K562 (cell line): ENCODE data around the gene CCDC106. TPM values are rescaled to one million over a fixed set of nuclear protein-coding genes. Genes with fewer than 3 reads are reported as not detected.

Source experiments
- BCL6 ChIP-seq: fragments of 250-450 bp; sonication (Bioruptor Pico); IDR thresholded peaks from 2 replicates; pipeline ENCODE4 v1.4.0; 2020
- BRCA1 ChIP-seq, 2 experiments: fragments of 450-650 bp in 1 of 2; sonication (generic) in 1 of 2; formaldehyde crosslinking in 1 of 2; IDR thresholded peaks; 2 replicates each; pipeline versions ENCODE4 v1.5.0 to v1.6.1; 2017 to 2020; ENCODE audit warnings: mild to moderate bottlenecking in 1 of 2, missing genetic modification reagents in 1 of 2
- CBX3 ChIP-seq, 2 experiments: IDR thresholded peaks; 1 replicate in 1 of 2; 2 replicates in 1 of 2; pipeline ENCODE4 v1.6.1; 2012; ENCODE audit warnings: inconsistent platforms in 2 of 2, low read length in 2 of 2, borderline replicate concordance in 1 of 2, control low read depth in 1 of 2
- ETS2 ChIP-seq: IDR thresholded peaks from 2 replicates; pipeline ENCODE4 v1.6.1; 2016; ENCODE audit warnings: borderline replicate concordance, missing genetic modification characterization, mild to moderate bottlenecking, moderate library complexity, missing compliant biosample characterization; ENCODE audit not compliant: poor library complexity, severe bottlenecking
- HES1 ChIP-seq: fragments of 450-650 bp; IDR thresholded peaks from 2 replicates; pipeline ENCODE4 v1.6.1; 2016; ENCODE audit warnings: low read depth, mild to moderate bottlenecking, moderate library complexity
- IFI16 ChIP-seq: fragments of 250-450 bp; sonication (Bioruptor Pico); IDR thresholded peaks from 2 replicates; pipeline ENCODE4 v2.1.2; 2022; ENCODE audit warnings: mild to moderate bottlenecking, inconsistent platforms
- MAFK ChIP-seq: IDR thresholded peaks from 2 replicates; pipeline ENCODE4 v1.6.1; 2011; ENCODE audit warnings: low read length, improper control_type of control experiment
- NEUROD1 ChIP-seq: fragments of 150-350 bp; IDR thresholded peaks from 2 replicates; pipeline ENCODE4 v1.6.1; 2014; ENCODE audit warnings: borderline replicate concordance, low read length, low read depth; ENCODE audit not compliant: partially characterized antibody
- RFX5 ChIP-seq: IDR thresholded peaks from 2 replicates; pipeline ENCODE4 v1.6.1; 2011; ENCODE audit warnings: low read depth, mild to moderate bottlenecking, improper control_type of control experiment, low read length
- RNF2 ChIP-seq: sonication (generic); IDR thresholded peaks from 2 replicates; pipeline ENCODE4 v1.6.1; 2016
- STAT5B ChIP-seq: fragments of 250-450 bp; sonication (Bioruptor Pico); IDR thresholded peaks from 2 replicates; pipeline ENCODE4 v1.8.0; 2021; ENCODE audit warnings: mild to moderate bottlenecking, inconsistent platforms
- TBP ChIP-seq: optimal IDR thresholded peaks from 2 replicates; pipeline ENCODE3; 2011; ENCODE audit warnings: low read depth, low read length, improper control_type of control experiment
- TCF7L2 ChIP-seq: fragments of 150-350 bp; IDR thresholded peaks from 2 replicates; pipeline ENCODE4 v1.6.1; 2016; ENCODE audit warnings: low read depth, mild to moderate bottlenecking, low read length, moderate library complexity
- VEZF1 ChIP-seq: fragments of 200-800 bp; sonication (Bioruptor generic); IDR thresholded peaks from 2 replicates; pipeline ENCODE4 v1.6.1; 2017; ENCODE audit warnings: missing genetic modification characterization, missing compliant biosample characterization
- YBX1 ChIP-seq: fragments of 450-650 bp; IDR thresholded peaks from 2 replicates; pipeline ENCODE4 v1.7.1; 2016; ENCODE audit warnings: mild to moderate bottlenecking
- ZFX ChIP-seq: sonication (generic); formaldehyde crosslinking; IDR thresholded peaks from 2 replicates; pipeline ENCODE4 v1.8.0; 2022; ENCODE audit warnings: mild to moderate bottlenecking, missing genetic modification reagents, moderate library complexity
- ZKSCAN1 ChIP-seq: fragments of 150-350 bp; IDR thresholded peaks from 2 replicates; pipeline ENCODE4 v1.6.1; 2016; ENCODE audit warnings: low read depth, low read length
- ZNF778 ChIP-seq: fragments of 450-650 bp; formaldehyde crosslinking; IDR thresholded peaks from 2 replicates; pipeline ENCODE4 v1.4.0; 2020; ENCODE audit warnings: mild to moderate bottlenecking, moderate library complexity
- polyA plus RNA-seq, 8 experiments: library from polyadenylated mRNA; depleted of rRNA in 4 of 8; stranded (reverse) in 5 of 8; unstranded in 3 of 8; fragments of >200 nt; fragmentation: Nextera tagmentation in 2 of 8; fragmentation: Illumina TruSeq in 1 of 8; extraction: Ambion mirVana in 2 of 8; extraction: Trizol in 1 of 8; gene quantifications; 2 replicates each; pipeline versions ENCODE4 v1.2.1 to v1.2.3, GENCODE V29; 2011 to 2014; ENCODE audit warnings: inconsistent platforms in 1 of 8, missing spikeins in 1 of 8
- total RNA-seq, 7 experiments: library from RNA; depleted of rRNA in 6 of 7; stranded (reverse); fragments of >200 nt in 6 of 7; fragmentation: Illumina TruSeq in 2 of 7; extraction: Trizol in 2 of 7; gene quantifications; 2 replicates each; pipeline versions ENCODE4 v1.2.1 to v1.2.3, GENCODE V29; 2011 to 2021; ENCODE audit warnings: low replicate concordance in 1 of 7
- TF ChIP-seq, protein P1 (sequence below): fragments of 250-450 bp; sonication (Bioruptor Pico); IDR thresholded peaks from 2 replicates; pipeline ENCODE4 v1.8.0; 2022; ENCODE audit warnings: moderate library complexity, mild to moderate bottlenecking, inconsistent platforms
- TF ChIP-seq, protein P2 (sequence below): fragments of 450-650 bp; conservative IDR thresholded peaks from 2 replicates; pipeline ENCODE4 v1.6.1; 2016; ENCODE audit warnings: missing genetic modification characterization, low read depth, mild to moderate bottlenecking, missing compliant biosample characterization, moderate library complexity
- TF ChIP-seq, protein P3 (sequence below): fragments of 450-650 bp; formaldehyde crosslinking; conservative IDR thresholded peaks from 2 replicates; pipeline ENCODE4 v1.4.0; 2022; ENCODE audit warnings: mild to moderate bottlenecking, missing genetic modification characterization

Gene CCDC106
- total and polyA plus RNA-seq, 9 of the 15 experiments (the other 6 are each of a cell fraction or from before 2014, with no cell fraction given), result 0.10 to 27.5 (median 15.0) TPM; not detected in 1

- no peak for TF ChIP-seq VEZF1 (CRISPR knock-in tag)
- TF ChIP-seq, protein P1, sequence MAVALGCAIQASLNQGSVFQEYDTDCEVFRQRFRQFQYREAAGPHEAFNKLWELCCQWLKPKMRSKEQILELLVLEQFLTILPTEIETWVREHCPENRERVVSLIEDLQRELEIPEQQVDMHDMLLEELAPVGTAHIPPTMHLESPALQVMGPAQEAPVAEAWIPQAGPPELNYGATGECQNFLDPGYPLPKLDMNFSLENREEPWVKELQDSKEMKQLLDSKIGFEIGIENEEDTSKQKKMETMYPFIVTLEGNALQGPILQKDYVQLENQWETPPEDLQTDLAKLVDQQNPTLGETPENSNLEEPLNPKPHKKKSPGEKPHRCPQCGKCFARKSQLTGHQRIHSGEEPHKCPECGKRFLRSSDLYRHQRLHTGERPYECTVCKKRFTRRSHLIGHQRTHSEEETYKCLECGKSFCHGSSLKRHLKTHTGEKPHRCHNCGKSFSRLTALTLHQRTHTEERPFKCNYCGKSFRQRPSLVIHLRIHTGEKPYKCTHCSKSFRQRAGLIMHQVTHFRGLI (CRISPR knock-in tag), result no peak
- TF ChIP-seq, protein P2, sequence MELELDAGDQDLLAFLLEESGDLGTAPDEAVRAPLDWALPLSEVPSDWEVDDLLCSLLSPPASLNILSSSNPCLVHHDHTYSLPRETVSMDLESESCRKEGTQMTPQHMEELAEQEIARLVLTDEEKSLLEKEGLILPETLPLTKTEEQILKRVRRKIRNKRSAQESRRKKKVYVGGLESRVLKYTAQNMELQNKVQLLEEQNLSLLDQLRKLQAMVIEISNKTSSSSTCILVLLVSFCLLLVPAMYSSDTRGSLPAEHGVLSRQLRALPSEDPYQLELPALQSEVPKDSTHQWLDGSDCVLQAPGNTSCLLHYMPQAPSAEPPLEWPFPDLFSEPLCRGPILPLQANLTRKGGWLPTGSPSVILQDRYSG (tag), result no peak; the same call in 1 of the 2 replicates
- no peak for TF ChIP-seq TCF7L2
- TF ChIP-seq BCL6 (CRISPR knock-in tag), result no peak
- TF ChIP-seq RNF2, result peak; percentile 95
- TF ChIP-seq NEUROD1, result no peak
- TF ChIP-seq ZNF778 (CRISPR knock-in tag), result no peak
- TF ChIP-seq STAT5B (CRISPR knock-in tag), result no peak
- TF ChIP-seq IFI16 (CRISPR knock-in tag), result 0 out of 2 replicates have a peak, but pooled peaks have one; percentile 64
- peak; percentile 93 for TF ChIP-seq ZFX
- TF ChIP-seq RFX5, result no peak
- TF ChIP-seq BRCA1 (IDR thresholded peaks at IDR 0.05), result no peak
- 0 out of 2 replicates have a peak, but pooled peaks have one; percentile 39 for TF ChIP-seq BRCA1 (CRISPR knock-in tag; IDR thresholded peaks at IDR 0.05)
- no peak for TF ChIP-seq ZKSCAN1
- TF ChIP-seq MAFK, result no peak
- peak in 1 of 2 experiments; percentile 97; a peak in 2 of 3 replicates for TF ChIP-seq CBX3 (IDR thresholded peaks at IDR 0.05; ENCODE audit: borderline replicate concordance in 1 of 2, low read length in 2 of 2)
- TF ChIP-seq, protein P3, sequence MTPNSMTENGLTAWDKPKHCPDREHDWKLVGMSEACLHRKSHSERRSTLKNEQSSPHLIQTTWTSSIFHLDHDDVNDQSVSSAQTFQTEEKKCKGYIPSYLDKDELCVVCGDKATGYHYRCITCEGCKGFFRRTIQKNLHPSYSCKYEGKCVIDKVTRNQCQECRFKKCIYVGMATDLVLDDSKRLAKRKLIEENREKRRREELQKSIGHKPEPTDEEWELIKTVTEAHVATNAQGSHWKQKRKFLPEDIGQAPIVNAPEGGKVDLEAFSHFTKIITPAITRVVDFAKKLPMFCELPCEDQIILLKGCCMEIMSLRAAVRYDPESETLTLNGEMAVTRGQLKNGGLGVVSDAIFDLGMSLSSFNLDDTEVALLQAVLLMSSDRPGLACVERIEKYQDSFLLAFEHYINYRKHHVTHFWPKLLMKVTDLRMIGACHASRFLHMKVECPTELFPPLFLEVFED (CRISPR knock-in tag), result no peak
- TF ChIP-seq YBX1, result no peak
- TF ChIP-seq TBP, result no peak
- TF ChIP-seq ETS2 (tag), result no peak
- TF ChIP-seq HES1, result no peak
Measured at GRCh38 chr19:55640043-55640576, 7.9 kb upstream of the CCDC106 start (continued).
